ENCODE results near the gene ETFDH.

The ETFDH gene

GRCh38 chr4:158756588-158756987 is 84.5 kb downstream of the ETFDH start:
- DNase-seq: no peak

- no peak for DNase-seq
Observed at GRCh38 chr4:158758142-158758541, 86.0 kb downstream of the ETFDH start.

- DNase-seq: no peak
Observed at GRCh38 chr4:158758703-158759102, 86.6 kb downstream of the ETFDH start.

Data from NCI-H510A (cell line).